Lower leg skin (tissue), 3 donors: ENCODE data around the gene VWA2.

Experiments
- POLR2A ChIP-seq, 2 donors: fragments of 450-650 bp; IDR thresholded peaks; one replicate each; pipeline ENCODE4 v1.6.1; 2016 to 2017; ENCODE audit warnings: antibody characterized with exemption in 2 of 2, mild to moderate bottlenecking in 1 of 2, moderate library complexity in 1 of 2
- TF ChIP-seq, protein P1 (sequence below), 3 donors: fragments of 450-650 bp; IDR thresholded peaks; one replicate each; pipeline ENCODE4 v1.5.1; 2016; ENCODE audit warnings: antibody characterized with exemption in 3 of 3, mild to moderate bottlenecking in 3 of 3, moderate library complexity in 2 of 3

DNA sequence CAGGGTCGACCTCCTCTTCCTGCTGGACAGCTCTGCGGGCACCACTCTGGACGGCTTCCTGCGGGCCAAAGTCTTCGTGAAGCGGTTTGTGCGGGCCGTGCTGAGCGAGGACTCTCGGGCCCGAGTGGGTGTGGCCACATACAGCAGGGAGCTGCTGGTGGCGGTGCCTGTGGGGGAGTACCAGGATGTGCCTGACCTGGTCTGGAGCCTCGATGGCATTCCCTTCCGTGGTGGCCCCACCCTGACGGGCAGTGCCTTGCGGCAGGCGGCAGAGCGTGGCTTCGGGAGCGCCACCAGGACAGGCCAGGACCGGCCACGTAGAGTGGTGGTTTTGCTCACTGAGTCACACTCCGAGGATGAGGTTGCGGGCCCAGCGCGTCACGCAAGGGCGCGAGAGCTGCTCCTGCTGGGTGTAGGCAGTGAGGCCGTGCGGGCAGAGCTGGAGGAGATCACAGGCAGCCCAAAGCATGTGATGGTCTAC is 46.9 kb downstream of the VWA2 start:
- TF ChIP-seq, protein P1, sequence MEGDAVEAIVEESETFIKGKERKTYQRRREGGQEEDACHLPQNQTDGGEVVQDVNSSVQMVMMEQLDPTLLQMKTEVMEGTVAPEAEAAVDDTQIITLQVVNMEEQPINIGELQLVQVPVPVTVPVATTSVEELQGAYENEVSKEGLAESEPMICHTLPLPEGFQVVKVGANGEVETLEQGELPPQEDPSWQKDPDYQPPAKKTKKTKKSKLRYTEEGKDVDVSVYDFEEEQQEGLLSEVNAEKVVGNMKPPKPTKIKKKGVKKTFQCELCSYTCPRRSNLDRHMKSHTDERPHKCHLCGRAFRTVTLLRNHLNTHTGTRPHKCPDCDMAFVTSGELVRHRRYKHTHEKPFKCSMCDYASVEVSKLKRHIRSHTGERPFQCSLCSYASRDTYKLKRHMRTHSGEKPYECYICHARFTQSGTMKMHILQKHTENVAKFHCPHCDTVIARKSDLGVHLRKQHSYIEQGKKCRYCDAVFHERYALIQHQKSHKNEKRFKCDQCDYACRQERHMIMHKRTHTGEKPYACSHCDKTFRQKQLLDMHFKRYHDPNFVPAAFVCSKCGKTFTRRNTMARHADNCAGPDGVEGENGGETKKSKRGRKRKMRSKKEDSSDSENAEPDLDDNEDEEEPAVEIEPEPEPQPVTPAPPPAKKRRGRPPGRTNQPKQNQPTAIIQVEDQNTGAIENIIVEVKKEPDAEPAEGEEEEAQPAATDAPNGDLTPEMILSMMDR (IDR thresholded peaks at IDR 0.05) = no peak
- TF ChIP-seq POLR2A (IDR thresholded peaks at IDR 0.05) = no peak
